NCI-H2227 (cell line): ENCODE data around the gene PTPRD.

ENCODE experiments used
- DNase-seq: peaks from one replicate; lab custom pipeline; 2025; ENCODE audit not compliant: unreplicated experiment; lab: John Stamatoyannopoulos, UW

PTPRD gene

GRCh38 chr9:10612641-10613398 is at the start of gene PTPRD:
Gene PTPRD (minus strand): TSS chr9:10613002.
- DNase-seq: peak; percentile 80

DNA sequence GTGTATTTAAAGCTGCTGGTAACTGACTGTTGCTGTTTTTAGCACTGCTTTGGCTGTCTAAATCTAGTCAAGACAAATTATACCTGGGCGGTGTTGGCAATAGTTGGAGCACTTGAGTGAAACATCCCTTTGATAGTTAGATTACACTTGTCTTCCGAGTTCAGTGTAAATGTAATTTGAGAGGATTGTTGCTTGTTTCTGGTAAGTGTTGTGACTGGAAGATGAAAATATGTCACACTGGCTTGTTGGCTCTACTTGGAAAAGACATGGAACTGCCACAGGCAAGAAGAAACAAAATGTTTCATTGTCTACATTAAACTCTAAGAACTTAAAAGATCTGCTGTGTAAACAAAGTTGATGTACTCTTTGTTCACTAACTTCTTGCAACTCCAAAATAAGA is 49.2 kb upstream of the PTPRD start:
- no peak for DNase-seq

- DNase-seq: no peak
Observed at GRCh38 chr9:10661376-10661775, 48.6 kb upstream of the PTPRD start.

- DNase-seq: no peak
Observed at GRCh38 chr9:10651012-10651411, 38.2 kb upstream of the PTPRD start.

DNA sequence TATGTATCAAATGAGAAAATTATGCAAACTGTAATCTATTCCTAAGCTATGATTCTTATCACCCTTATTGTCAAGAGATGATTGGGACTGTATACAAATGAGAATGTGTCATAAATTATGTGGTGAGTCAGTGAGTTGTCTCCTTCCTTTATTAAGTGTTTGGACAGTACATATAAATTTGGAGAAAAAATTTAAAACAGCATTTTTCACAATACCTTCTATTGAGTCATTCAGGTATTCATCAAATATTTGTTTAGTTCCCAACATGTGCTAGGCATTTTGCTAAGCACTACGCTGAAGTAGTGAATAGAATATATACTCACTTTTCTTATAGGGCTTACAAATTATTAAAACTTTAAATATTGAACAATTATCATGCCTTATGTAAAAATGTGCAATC is 36.3 kb upstream of the PTPRD start:
- DNase-seq: no peak

- DNase-seq: no peak
Observed at GRCh38 chr9:10633785-10634184, 21.0 kb upstream of the PTPRD start.

GRCh38 chr9:10614196-10614800 is 1.5 kb upstream of the PTPRD start:
- DNase-seq: no peak

- DNase-seq: no peak
Observed at GRCh38 chr9:10613419-10613818, 617 bp upstream of the PTPRD start.

- no peak for DNase-seq
Observed at GRCh38 chr9:10605388-10605787, 7.4 kb downstream of the PTPRD start.

DNA sequence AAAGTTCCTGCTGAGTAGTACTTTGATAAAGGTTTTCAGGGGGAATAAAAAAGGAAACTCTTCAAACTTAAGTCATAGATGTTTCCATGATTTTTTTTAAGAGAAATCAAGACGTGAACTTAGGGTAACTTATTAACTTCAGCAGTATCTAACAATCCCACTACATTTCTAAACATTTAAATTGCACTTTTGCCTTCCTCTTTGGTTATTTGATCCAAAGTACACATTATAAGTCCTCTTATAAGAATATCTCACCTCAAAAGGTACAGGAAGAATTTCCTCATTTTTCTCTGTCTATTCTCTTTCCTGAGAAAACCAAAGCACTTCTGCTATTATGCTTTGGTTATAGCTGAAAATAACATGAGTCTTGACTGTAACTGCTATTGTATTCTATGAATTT is 7.9 kb downstream of the PTPRD start:
- DNase-seq: no peak

DNA sequence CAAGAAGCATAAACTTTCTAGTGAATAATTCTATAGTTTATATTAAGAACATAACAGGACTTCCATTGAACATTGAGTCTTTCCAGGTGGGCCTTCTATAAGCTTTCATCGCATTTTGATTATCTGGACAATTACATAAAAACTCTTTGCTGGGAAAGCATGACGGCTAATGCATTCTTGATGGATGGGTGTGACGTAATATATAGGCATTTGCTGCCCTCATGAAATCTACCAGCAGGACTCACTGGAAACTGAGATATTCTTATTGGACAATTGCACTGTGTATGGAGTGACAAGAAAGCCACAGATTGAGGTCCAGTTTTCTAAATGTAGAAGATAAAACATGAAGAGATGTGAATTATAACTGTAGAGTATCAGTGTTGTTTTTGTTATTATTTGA is 15.0 kb downstream of the PTPRD start:
- no peak for DNase-seq

GRCh38 chr9:10594482-10594881 is 18.3 kb downstream of the PTPRD start:
- no peak for DNase-seq

DNA sequence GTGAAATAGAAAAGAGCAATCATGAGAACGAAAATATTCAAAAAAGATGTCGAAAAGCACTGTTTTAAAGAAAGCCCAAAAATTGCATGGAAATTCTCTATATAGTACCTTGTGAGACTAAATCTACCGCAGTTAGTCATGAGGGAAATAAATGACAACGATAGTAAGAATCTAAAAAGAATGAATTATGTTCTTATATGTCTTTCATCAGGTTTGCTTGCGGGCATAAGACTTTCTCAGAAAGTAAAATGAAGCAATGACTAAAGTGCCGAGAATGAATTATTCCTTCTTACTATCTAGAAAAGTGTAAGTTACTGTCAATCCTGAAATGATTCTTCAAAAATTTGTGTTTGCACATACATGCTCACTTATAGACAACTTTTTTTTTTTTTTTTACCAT is 26.4 kb downstream of the PTPRD start:
- DNase-seq: no peak

GRCh38 chr9:10571699-10572098 is 41.1 kb downstream of the PTPRD start:
- DNase-seq: no peak

GRCh38 chr9:10566848-10567247 is 46.0 kb downstream of the PTPRD start:
- DNase-seq: no peak

GRCh38 chr9:10562581-10563343 is 50.0 kb downstream of the PTPRD start:
- no peak for DNase-seq

- DNase-seq: no peak
Observed at GRCh38 chr9:10548348-10548747, 64.5 kb downstream of the PTPRD start.

GRCh38 chr9:10538073-10538472 is 74.7 kb downstream of the PTPRD start:
- no peak for DNase-seq

DNA sequence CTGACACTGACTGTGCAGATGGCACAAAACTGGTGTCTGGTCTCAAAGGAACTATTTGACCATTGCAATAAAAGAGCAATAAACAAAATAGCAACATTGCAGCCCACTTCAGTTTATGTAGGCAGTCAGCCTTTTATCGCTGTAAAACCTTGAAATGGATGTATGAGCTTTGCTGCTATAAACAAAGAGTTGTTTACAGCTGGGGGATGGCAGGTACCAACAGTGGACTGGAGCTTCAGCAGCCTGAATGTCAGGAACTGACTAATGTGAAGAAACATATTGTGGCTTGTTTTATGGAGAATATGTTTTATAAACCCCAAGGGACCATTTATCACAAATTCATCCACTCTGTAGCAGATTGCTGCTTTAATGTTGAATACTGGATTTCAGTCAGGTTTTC is 78.0 kb downstream of the PTPRD start:
- DNase-seq: no peak

DNA sequence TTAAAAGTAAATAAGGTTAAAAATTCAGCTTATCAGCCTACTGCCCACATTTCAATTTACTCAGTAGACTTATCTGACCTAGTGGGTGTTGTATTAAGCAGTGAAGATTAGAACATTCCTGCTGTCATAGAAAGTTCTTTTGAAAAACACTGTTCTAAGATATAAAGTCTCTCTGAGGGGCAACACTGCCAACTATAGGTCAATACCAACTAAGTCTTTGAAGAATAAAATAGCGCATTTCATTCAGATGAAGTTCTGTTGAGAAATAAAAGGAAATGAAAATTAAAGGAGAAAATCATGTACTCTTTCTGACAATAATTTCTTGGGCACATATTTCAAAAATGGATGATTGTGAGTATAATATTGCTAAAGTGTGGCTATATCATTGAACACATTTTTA is 86.8 kb downstream of the PTPRD start:
- no peak for DNase-seq

DNA sequence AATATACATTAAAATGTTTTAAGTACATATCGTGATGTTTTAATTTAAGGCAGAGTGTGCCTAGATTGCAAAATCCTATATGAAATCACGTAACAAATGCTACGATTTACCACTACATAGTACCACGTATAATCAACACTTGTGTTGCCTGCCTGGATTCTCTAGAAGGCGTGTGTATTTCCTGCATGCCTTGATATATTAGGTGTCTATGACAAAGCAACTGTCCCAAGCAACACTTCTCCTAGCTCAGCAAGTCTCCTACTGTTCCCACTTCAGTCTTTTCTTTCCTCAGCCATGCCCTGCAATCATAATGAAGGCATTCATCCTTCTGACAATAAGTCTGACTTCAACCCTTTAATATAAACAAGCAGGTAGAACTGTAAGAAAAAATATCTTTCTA is 89.6 kb downstream of the PTPRD start:
- no peak for DNase-seq

DNA sequence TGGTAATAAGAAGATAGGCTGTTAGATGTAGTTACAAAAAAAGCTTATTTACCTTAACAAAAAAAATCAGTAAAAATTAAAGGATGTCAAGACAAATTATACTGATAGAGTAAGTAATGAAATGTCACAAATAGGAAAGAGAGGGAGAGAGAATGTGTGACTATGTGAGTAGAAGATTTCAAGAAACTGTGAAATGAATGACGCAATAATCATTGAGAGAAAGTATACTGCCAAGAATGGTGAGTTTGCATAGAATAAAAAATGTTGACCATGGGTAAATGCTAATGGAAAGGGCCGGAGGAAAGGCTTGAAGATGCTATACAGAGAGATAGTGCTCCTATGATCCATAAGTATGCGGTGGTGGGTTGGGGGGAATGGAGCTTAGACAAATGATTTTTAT is 100.7 kb downstream of the PTPRD start:
- no peak for DNase-seq
